Muscle of leg (tissue), 11 donors: ENCODE data around the gene TTBK2. TPM values are rescaled to one million over a fixed set of nuclear protein-coding genes. Genes with fewer than 3 reads are reported as not detected.
"Not testable (repeated sequence)": the region's sequence is repeated elsewhere in the genome, so short reads cannot be mapped to it uniquely, and the experiment has no call there.

Experiments
- DNase-seq: peaks from one replicate; pipeline ENCODE4 v3.0.0; 2013
- H3K27ac ChIP-seq: one replicate; pipeline ENCODE4 v1.5.1; 2013; ENCODE audit warnings: mild to moderate bottlenecking, low read length, control low read depth
- H3K27me3 ChIP-seq: one replicate; pipeline ENCODE4 v1.6.1; 2013; ENCODE audit warnings: low read length; ENCODE audit not compliant: control insufficient read depth, insufficient read depth
- H3K36me3 ChIP-seq: one replicate; pipeline ENCODE4 v1.6.1; 2013; ENCODE audit warnings: low read length; ENCODE audit not compliant: control insufficient read depth, insufficient read depth
- H3K4me1 ChIP-seq: one replicate; pipeline ENCODE4 v1.6.1; 2013; ENCODE audit warnings: low read length; ENCODE audit not compliant: control insufficient read depth, insufficient read depth
- H3K4me3 ChIP-seq: one replicate; pipeline ENCODE4 v1.5.1; 2013; ENCODE audit warnings: low read length, control low read depth
- H3K9me3 ChIP-seq: replicated peaks from 2 replicates; pipeline ENCODE4 v1.6.1; 2013; ENCODE audit warnings: low read depth, low read length; ENCODE audit not compliant: control insufficient read depth
- WGBS: methylation state at CpG from one replicate; pipeline ENCODE4 v1.1.5; 2013; ENCODE audit warnings: missing lambda C conversion rate; ENCODE audit not compliant: insufficient coverage; 5-methylcytosine and 5-hydroxymethylcytosine counted together
- polyA plus RNA-seq, 8 donors: library from polyadenylated mRNA; unstranded; fragments of 120-200 nt; gene quantifications; one replicate each; pipeline versions ENCODE4 v1.2.1 to v1.2.3, GENCODE V29; 2013; ENCODE audit warnings: inconsistent platforms in 1 of 8, low replicate concordance in 1 of 8; ENCODE audit not compliant: insufficient read length in 8 of 8, insufficient read depth in 1 of 8
- total RNA-seq: library from RNA; stranded (reverse); fragments of 120-200 nt; gene quantifications from one replicate; pipeline ENCODE4 v1.2.4, GENCODE V29; 2013

Gene TTBK2
- total and polyA plus RNA-seq, 9 donors: 6.5 to 12.9 (median 12.1) TPM

- Histone ChIP-seq H3K27ac (no peak overlapping the region), H3K9me3 (no peaks in the 10 kb centered on the region), H3K4me1 (no peaks in the 10 kb centered on the region), H3K36me3 (peaks cover 23% of the 10 kb centered on the region), H3K4me3 (no peak overlapping the region), H3K27me3 (no peaks in the 10 kb centered on the region)
- no peak for DNase-seq
- WGBS: no CpG with 5 or more reads among the region's 2 CpGs
These were observed 147.7 kb downstream of the TTBK2 start for GRCh38 chr15:42772901-42773300.

DNA sequence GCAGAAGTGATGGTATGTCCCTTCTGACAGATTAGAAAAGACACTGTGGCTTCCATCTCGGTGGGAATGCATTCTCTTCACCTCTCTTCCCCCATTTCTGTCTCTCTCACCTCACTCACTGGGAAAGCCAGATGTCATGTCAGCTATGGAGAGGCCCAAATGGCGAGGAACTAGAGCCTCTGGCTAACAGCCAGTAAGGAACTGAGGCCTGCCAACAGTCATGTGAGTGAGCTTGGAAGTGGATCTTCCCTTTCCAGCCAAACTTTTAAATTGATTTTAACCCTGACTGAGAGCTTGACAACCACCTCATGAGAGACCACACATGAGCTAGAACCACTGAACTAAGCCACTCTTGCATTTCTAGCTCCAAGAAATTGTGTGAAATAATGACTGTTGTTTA, 148.4 kb downstream of the TTBK2 start:
- peaks cover 20% of the 10 kb centered on the region for H3K36me3 ChIP-seq
- H3K27me3 ChIP-seq: no peaks in the 10 kb centered on the region
- no peak overlapping the region for H3K27ac ChIP-seq
- H3K4me3 ChIP-seq: no peak overlapping the region
- WGBS: no CpG with 5 or more reads among the region's 2 CpGs
- H3K4me1 ChIP-seq: no peaks in the 10 kb centered on the region
- DNase-seq: peak; percentile 69
- H3K9me3 ChIP-seq: no peaks in the 10 kb centered on the region

DNA sequence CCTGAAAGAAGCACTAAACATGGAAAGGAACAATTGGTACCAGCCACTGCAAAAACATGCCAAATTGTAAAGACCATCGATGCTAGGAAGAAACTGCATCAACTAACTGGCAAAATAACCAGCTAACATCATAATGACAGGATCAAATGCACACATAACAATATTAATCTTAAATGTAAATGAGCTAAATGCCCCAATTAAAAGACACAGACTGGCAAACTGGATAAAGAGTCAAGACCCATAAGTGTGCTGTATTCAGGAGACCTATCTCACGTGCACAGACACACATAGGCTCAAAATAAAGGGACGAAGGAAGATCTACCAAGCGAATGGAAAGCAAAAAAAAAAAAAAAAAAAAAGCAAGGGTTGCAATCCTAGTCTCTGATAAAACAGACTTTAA, 154.5 kb downstream of the TTBK2 start:
- H3K27ac ChIP-seq, H3K9me3 ChIP-seq, H3K27me3 ChIP-seq, H3K4me3 ChIP-seq, H3K4me1 ChIP-seq, DNase-seq, H3K36me3 ChIP-seq: not testable (repeated sequence)
- WGBS: no CpG with 5 or more reads among the region's 4 CpGs

- H3K4me1 ChIP-seq, H3K9me3 ChIP-seq, H3K27me3 ChIP-seq, H3K36me3 ChIP-seq, H3K4me3 ChIP-seq, DNase-seq, H3K27ac ChIP-seq: not testable (repeated sequence)
- WGBS: 79% methylated on average over 12 of the region's 16 CpGs
These were observed 156.3 kb downstream of the TTBK2 start for GRCh38 chr15:42764154-42764731.

- not testable (repeated sequence) for H3K27me3 ChIP-seq, H3K36me3 ChIP-seq, H3K9me3 ChIP-seq, H3K4me1 ChIP-seq, H3K27ac ChIP-seq, DNase-seq, H3K4me3 ChIP-seq
- WGBS: no CpG with 5 or more reads among the region's 2 CpGs
These were observed 158.8 kb downstream of the TTBK2 start for GRCh38 chr15:42761813-42762212.

GRCh38 chr15:42760759-42761158, 159.8 kb downstream of the TTBK2 start:
- H3K36me3 ChIP-seq: no peaks in the 10 kb centered on the region
- H3K27me3 ChIP-seq: no peaks in the 10 kb centered on the region
- H3K4me1 ChIP-seq: peaks cover 7% of the 10 kb centered on the region
- H3K9me3 ChIP-seq: peaks cover 6% of the 10 kb centered on the region
- no peak overlapping the region for H3K4me3 ChIP-seq
- H3K27ac ChIP-seq: no peak overlapping the region
- WGBS: no CpG with 5 or more reads among the region's 1 CpG
- no peak for DNase-seq

DNA sequence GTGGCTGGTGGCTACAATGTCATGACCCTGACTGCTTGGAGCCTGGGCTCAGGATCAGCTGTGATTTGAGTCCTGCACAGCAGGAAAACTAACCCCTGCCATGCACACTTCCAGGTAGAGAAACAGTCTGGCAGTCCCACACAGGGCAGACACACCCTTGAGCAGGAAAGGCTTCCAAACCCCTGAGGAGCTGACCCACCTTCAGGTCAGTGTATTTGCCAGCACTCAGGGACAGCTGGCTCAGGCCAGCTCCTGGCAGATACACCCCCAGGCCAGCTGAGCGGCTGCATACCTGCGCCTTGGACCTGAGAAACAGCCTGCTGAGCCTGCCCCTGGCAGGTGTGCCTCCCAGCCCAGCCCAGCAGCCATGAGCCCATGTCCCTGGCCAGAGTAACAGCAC, 161.5 kb downstream of the TTBK2 start:
- DNase-seq: no peak
- H3K36me3 ChIP-seq: no peaks in the 10 kb centered on the region
- 83% methylated on average over 2 of the region's 2 CpGs for WGBS

DNA sequence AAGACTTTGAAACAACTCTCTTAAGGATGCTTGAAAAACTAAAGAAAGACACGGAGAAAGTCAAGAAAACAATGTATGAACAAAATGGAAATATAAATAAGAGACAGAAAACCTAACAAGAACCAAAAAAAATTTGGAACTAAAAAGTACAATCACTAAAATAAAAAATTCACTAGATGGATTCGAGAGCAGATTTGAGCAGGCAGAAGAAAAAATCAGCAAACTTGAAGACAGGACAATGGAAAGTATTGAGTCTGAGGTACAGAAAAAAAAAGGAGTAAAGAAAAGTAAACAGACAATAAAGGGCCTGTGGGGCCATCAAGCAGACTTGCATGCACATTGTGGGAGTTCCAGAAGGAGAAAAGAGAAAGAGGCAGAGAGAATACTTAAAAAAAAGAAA, 170.3 kb downstream of the TTBK2 start:
- WGBS: no CpG with 5 or more reads among the region's 2 CpGs

More for the DNA sequence above, 161.5 kb downstream of the TTBK2 start:
- H3K4me3 ChIP-seq: no peak overlapping the region
- peaks cover 7% of the 10 kb centered on the region for H3K4me1 ChIP-seq
- peaks cover 6% of the 10 kb centered on the region for H3K9me3 ChIP-seq
- no peaks in the 10 kb centered on the region for H3K27me3 ChIP-seq
- no peak overlapping the region for H3K27ac ChIP-seq

GRCh38 chr15:42749266-42749665, 171.3 kb downstream of the TTBK2 start:
- DNase-seq: no peak
- Histone ChIP-seq H3K4me1 (peaks cover 2% of the 10 kb centered on the region), H3K36me3 (peaks cover 21% of the 10 kb centered on the region), H3K27ac (peak overlapping the region; percentile 18), H3K27me3 (no peaks in the 10 kb centered on the region), H3K4me3 (no peak overlapping the region), H3K9me3 (peaks cover 2% of the 10 kb centered on the region)
- whole genome bisulfite sequencing: no CpG with 5 or more reads among the region's 1 CpG

More for the DNA sequence above, 170.3 kb downstream of the TTBK2 start:
- Histone ChIP-seq H3K4me3 (no peak overlapping the region), H3K4me1 (peaks cover 2% of the 10 kb centered on the region), H3K9me3 (peaks cover 2% of the 10 kb centered on the region), H3K27me3 (no peaks in the 10 kb centered on the region), H3K27ac (no peak overlapping the region), H3K36me3 (peaks cover 21% of the 10 kb centered on the region)
- no peak for DNase-seq

GRCh38 chr15:42744195-42744594, 176.4 kb downstream of the TTBK2 start:
- WGBS: no CpG with 5 or more reads among the region's 1 CpG

DNA sequence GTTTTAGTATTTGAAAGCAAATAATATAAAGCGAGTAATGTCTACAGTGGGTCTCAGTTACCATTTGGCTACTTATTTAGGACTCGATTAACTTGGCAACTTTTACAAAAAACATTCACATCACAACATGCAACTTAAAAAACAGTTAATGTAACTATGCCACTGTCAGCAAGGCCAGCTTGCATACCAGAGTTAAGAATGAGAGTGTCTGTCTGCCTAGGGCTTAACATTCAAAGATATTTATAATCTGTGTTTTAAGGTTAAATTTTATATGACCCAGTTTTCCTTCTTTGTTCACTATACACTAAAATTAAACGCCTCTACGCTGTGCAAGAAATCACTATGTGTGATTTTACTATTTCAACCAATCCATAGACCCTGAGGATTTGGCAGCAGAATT, 178.4 kb downstream of the TTBK2 start:
- H3K36me3 ChIP-seq: peaks cover 4% of the 10 kb centered on the region
- peak; percentile 1 for DNase-seq
- no CpG with 5 or more reads among the region's 4 CpGs for WGBS
- H3K9me3 ChIP-seq: no peaks in the 10 kb centered on the region
- H3K27me3 ChIP-seq: no peaks in the 10 kb centered on the region
- no peak overlapping the region for H3K4me3 ChIP-seq
- peaks cover 1% of the 10 kb centered on the region for H3K4me1 ChIP-seq
- no peak overlapping the region for H3K27ac ChIP-seq

More at GRCh38 chr15:42744195-42744594, 176.4 kb downstream of the TTBK2 start:
- no peak for DNase-seq
- Histone ChIP-seq H3K27me3 (no peaks in the 10 kb centered on the region), H3K4me1 (peaks cover 2% of the 10 kb centered on the region), H3K27ac (no peak overlapping the region), H3K36me3 (peaks cover 4% of the 10 kb centered on the region), H3K9me3 (no peaks in the 10 kb centered on the region), H3K4me3 (no peak overlapping the region)
